GM12865 (cell line): ENCODE results near the gene UTS2R.
A peak's percentile ranks its signal among the peaks of the same experiment; 100 is the strongest.

ENCODE experiments used
- DNase-seq: peaks from one replicate; pipeline ENCODE4 v3.0.0; 2010; ENCODE audit warnings: low read depth
- H3K4me3 ChIP-seq: 2 replicates; pipeline ENCODE4 v1.5.1; 2011; ENCODE audit warnings: mild to moderate bottlenecking, low read depth, low read length, control low read depth
- CTCF ChIP-seq: IDR thresholded peaks from 2 replicates; pipeline ENCODE4 v1.5.1; 2011; ENCODE audit warnings: low read length, control low read depth, low read depth, inconsistent platforms; ENCODE audit not compliant: insufficient read depth; ENCODE audit errors: missing control alignments

The UTS2R gene

GRCh38 chr17:82412535-82413520 lies 41.3 kb downstream of the UTS2R start:
- no peak overlapping the region for H3K4me3 ChIP-seq
- DNase-seq, result no peak
- no peak for TF ChIP-seq CTCF

GRCh38 chr17:82414548-82415281 lies 43.1 kb downstream of the UTS2R start:
- no peak overlapping the region for H3K4me3 ChIP-seq
- peak; percentile 61 for DNase-seq
- TF ChIP-seq CTCF, result peak; percentile 35

- no peak for TF ChIP-seq CTCF
These were observed 43.8 kb downstream of the UTS2R start for GRCh38 chr17:82415336-82415735.

GRCh38 chr17:82415786-82416185 lies 44.2 kb downstream of the UTS2R start:
- no peak for TF ChIP-seq CTCF
- DNase-seq, result no peak
- no peak overlapping the region for H3K4me3 ChIP-seq

More at GRCh38 chr17:82415336-82415735, 43.8 kb downstream of the UTS2R start:
- H3K4me3 ChIP-seq, result no peak overlapping the region
- DNase-seq, result no peak

GRCh38 chr17:82416264-82416663 lies 44.7 kb downstream of the UTS2R start:
- TF ChIP-seq CTCF, result no peak
- H3K4me3 ChIP-seq, result no peak overlapping the region

GRCh38 chr17:82416771-82417170 lies 45.2 kb downstream of the UTS2R start:
- DNase-seq, result no peak
- no peak overlapping the region for H3K4me3 ChIP-seq
- peak; percentile 4 for TF ChIP-seq CTCF

More at GRCh38 chr17:82416264-82416663, 44.7 kb downstream of the UTS2R start:
- no peak for DNase-seq
